Fibroblast of skin of scalp (primary cell): ENCODE measurements around the gene RBM44.
"Not testable (repeated sequence)": the region's sequence is repeated elsewhere in the genome, so short reads cannot be mapped to it uniquely, and the experiment has no call there.

Experiments
- DNase-seq: peaks from one replicate; pipeline ENCODE4 v3.0.0-alpha.2; 2013

Gene RBM44

DNA sequence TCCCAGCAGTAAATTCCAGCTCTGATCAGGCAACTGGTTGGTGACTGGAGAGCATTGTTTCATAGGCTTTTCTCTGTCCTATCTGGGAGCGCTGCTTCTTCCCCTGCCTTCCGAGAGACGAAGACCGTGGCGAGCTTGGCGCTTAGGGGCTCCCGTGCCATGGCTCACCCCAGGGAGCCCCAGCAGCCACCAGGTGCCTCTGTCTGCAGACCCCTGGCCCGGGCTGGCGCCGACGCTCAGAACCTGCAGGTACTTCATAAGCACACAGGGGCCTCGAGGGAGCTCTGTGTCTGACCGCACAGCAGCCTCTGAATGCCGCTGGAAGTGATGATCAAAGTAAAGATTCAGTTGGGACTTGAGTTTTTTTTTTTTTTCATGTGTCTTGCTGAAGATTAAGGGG, 19.1 kb upstream of the RBM44 start:
- DNase-seq, result no peak

DNA sequence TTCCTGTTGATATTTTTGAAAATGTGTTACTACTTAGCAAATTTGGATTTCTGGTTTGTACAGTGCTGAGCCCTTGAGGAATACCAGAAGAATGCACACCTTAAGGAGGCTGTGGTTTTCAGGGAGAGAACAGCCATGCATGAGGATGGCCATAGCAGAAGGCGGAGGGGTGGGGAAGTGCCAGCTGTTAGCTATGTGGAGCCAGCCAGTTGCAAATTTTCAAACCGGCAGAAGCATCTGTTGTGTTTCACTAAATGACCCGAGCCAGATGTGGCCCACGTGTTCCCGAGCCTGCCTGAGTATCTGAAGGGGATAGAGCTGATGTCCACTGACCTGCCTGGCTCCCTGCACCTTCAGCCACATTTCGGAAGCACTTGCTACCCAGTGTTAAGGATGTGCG, 16.4 kb upstream of the RBM44 start:
- DNase-seq, result no peak

DNA sequence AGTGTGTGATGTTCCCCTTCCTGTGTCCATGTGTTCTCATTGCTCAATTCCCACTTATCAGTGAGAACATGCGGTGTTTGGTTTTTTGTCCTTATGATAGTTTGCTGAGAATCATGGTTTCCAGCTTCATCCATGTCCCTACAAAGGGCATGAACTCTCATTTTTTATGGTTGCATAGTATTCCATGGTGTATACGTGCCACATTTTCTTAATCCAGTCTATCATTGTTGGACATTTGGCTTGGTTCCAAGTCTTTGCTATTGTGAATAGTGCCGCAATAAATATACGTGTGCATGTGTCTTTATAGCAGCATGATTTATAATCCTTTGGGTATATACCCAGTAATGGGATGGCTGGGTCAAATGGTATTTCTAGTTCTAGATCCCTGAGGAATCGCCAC, 14.9 kb upstream of the RBM44 start:
- not testable (repeated sequence) for DNase-seq

DNA sequence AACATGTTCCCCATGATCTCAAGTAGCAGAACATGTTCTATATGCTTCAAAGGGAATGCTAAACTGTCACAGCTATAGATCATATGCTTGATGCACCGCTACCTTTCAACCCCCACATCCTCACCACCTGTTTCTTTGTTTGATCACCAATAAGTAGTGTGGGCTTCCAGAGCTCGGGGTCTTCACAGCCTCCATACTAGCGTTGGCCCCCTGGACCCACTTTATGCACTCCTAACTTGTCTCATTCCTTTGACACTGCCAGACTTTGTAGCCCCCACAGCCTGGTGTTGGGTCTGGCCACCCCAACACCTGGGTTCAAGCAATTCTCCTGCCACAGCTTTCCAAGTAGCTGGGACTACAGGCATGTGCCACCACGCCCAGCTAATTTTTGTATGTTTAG, 11.6 kb upstream of the RBM44 start:
- no peak for DNase-seq

DNA sequence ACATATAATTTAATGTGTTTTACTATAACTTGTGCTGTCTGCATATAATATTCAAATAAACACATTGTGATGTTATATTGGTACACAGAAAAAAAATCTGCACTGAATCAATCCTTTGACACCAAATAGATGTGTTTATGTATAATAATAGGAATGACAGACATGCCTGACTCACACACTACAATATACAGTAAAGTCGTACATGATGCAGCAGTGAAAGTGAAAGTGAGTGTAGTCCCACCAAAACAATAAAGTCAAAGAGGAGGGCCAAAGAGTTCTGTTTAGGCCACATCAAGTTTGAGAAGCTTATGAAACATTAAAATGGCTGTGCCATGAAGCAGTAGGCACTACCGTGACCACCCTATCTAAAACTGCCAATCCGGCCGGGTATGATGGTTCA, 8.2 kb upstream of the RBM44 start:
- peak; percentile 57 for DNase-seq

DNA sequence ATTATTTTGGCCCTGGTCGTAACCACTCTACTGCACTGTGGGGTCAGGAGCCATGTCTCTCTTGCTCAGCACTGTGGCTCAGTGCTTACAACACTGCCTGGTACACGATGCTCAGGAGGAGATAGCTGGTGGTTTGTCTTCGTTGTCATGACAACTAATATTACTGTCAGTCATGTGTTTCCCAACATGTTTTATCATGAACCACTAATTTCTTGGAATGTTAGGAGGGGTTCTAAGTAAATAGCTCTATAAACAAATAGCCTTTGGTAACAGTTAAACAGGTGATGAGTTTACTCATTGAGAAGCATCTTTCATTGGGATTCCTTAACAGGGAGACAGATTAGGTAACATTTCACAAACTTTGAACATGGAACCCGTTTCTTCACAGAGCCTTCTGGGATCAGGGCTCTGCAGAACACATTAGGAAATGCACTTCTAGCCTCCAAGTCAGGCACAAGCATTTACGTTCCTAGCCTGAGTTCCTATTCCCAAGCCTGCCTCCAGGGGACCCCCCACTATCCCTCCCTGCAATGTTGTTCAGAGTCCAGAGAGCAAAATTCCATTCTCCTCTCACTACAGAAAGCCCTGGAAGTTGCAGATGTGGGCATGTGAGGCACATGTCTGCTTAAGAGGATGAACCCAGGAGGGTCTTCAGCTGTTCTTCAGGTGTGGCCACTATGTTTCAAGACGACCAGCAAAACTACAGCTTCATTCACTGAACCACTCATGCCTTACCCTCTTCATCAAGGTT, 6.4 kb upstream of the RBM44 start:
- peak; percentile 17 for DNase-seq

DNA sequence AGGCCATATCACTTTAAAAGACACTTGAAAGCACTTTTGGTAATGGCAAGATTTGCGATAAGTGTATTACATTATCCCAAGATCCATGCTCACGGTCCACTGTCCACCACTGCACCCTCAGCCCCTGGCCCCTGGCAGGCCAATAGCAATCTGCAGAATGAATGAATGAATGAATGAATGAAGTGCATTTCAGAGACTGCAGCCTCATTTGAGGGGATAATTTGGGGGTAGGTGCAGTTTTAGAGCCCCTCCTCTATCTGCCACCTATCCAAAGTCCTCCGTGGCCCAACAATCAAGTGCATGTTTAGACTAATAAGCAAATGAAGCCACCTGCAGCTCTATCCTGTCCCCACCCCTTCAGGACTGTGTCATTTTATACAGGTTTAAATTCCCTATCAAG, 1.3 kb upstream of the RBM44 start:
- DNase-seq, result no peak

DNA sequence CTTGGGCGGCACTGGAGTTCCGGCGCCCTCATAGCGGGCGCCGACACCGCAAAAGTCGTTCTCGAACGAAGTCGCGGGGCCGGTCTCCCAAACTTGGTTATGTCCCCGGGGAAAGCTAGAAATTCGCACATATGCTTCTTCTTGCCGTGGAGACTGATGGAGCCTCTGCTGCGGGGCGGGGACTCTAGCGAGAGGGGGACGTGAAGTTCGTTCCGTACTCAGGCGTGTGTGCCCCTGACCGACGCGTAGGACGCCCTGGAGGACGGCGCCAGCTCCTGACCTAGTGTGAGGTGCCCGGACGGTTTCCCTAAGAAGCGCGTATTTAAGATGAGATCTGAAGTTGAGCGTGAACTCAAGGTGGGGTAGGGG, 465 bp downstream of the RBM44 start:
- no peak for DNase-seq

DNA sequence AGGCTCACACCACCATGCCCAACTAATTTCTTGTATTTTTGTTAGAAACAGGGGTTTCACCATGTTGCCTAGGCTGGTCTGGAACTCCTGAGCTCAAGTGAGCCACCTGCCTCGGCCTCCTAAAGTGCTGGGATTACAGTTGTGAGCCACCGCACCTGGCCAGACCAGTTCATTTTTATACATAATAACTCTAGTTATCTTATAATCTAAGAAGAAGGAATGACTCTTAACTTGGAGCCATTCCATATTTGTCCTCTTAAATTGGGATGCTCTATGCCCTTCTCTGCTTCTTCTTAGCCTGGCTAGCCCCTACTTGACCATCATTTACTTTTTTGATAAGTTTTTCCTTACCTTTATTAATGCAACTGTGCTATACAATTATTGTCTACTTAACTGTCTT, 2.9 kb downstream of the RBM44 start:
- no peak for DNase-seq

DNA sequence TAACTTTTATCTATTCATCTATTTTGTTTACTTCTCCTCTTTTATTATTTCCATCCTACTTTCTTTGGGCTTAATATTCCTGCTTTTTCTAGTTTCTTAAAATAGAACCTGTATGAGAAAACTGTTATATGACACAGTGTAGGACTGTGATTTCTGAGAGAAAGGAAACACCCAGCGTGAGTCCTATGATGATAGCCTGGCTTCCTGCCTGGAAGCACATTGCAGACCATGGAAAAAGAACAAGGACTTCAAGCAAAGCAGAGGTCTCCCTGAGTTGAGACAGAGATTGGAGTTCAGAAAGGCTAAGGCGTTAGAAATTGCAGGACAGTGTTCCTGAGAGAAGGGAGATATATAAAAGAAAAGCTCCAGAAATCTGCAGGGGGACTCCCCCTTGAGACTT, 7.8 kb downstream of the RBM44 start:
- DNase-seq, result peak; percentile 45

DNA sequence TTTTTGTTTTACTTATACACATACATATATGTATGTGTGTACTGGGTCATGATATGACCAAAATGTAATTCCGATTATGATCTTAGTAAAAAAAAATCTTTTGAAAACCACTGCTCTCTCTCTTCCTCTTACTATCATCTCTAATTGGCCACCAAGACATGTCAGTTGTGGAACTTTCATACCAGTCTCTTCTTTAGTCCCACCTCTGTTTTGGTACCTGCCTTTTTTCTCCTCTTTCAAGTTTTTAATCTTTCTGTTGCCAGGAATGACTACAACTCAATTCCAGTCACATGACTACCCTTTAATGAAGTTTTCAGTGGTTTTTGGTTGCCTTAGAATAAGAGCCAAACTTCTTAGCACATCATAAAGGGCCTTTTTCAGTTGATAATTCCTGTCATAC, 17.1 kb downstream of the RBM44 start:
- no peak for DNase-seq

DNA sequence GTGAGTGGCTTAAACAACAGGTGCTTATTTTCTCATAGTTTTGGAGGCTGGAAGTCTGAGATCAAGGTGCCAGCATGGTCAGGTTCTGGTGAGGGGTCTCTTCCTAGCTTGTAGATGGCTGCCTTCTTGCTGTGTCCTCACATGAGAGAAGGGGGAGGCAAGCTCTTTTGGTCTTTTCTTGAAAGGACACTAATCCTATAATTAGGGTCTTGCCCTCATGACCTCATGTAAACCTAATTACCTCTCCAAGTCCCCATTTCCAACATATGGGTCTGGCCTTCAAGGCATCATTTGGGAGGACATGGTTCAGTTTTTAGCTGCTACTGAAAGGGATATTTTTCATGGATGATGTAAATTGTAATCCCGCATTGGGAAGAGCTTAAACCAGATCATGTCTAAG, 18.0 kb downstream of the RBM44 start:
- DNase-seq, result no peak

DNA sequence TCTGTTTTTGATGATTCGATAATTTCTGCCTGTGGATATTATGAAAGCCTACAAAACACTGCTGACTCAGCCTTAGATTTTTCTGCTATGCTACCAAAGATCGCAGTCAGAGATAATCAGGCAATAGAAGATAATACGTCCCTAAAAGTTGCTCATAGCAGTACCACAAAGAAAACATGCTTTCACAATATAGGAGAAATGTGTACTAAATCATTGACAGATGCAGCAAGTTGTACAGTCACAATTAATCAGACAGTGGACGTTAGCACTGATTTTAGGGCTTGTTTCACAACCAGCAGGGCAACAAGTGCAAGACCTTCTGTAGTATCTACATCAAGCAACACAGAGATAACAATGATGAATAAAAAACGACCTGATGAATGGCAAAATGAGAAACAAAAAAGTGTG, 19.5 kb downstream of the RBM44 start:
- peak; percentile 59 for DNase-seq

DNA sequence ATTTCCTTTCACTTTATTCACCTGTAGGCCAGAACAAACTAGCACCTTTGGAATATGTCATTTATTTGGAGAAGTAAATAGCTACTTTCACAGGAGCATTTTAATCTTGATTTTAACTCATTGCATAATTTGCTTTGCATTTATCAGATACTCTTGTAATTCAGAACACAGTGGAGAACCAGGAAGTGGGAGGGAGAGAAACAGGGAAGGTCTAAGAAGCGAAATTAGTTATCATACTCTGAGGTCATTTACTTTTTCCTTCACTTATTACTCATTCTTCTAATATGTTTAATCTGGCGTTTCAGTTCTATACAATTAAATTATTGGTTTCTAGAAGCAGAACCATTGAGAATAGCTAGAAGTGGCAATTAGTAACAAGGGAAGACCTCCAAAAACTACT, 20.7 kb downstream of the RBM44 start:
- no peak for DNase-seq

DNA sequence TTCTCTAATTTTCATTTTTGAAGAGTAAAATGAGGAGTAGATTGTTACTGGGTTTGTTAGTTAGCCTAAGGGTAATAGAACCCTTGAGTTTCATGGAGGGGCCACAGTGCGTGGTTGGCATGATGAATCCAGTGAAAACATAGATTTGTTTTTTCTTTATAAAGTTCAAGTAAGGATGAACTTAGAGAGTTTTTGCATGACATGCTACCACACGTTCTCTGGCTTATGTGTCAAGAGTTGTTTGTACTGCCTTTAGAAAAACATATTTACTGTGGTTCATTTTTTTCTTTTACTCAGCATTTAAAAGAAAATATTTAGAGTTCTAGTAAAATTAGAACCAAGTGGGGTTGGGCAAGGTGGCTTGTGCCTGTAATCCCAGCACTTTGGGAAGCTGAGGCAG, 21.8 kb downstream of the RBM44 start:
- DNase-seq, result no peak

DNA sequence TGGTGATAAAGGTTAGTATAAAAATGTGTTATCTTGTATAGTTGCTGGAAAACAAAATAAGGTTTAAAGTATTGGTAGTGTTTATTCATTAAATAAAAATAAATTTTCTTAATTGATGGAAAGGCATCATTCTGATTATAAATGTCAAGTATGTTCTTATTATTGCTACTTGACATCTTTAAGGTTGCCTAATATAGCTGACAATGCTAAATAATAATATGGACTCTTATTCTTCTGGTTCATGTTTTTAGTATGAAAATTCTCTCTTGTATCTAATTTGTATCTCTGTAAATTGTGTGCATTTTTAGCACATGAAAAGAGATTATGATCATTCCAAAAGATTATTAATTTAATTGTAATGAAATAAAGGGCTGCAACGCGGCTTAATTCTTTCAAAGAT, 25.0 kb downstream of the RBM44 start:
- no peak for DNase-seq

DNA sequence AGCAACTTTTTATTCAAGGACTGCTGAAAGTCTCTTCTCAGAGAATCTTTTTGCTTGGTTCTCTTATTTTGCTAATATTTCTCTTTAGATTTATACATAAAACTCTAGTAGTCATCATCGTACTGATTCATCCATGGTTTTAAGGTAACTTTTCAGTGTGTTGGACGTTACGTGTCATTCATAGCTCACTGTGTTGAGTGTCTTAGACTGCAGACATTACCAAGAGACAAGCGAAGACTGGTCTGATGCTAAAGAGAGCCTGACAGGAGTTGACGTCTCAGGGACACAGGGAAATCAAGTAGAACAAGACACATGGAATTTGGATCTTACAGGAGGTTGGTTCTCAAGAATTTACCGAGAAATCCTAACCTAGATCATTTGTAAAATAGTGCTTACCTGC, 25.5 kb downstream of the RBM44 start:
- no peak for DNase-seq

DNA sequence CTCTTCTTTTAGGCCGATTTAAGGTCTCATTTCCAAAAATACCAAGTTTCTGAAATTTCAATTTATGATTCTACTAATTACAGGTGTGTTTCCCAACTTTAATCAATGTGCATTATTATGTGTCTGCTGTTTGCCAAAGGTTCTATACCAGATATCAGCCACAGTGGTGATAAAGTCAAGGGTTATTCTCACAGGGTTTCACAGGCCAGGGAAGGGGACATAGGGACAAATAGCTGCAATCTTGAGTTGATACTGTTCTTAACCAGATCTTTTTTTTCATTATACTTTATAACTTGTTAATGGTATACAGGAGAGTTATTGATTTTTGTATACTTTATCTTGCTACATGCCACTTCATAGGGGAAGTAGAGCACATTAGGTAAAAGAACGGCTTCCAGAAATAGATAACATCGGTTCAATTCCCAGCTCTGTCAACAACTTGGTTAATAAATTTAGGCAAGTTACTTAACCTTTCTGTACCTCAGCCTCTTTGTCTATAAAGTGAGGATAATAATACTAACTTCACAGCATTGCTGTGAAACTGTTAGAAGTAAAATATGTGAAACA, 28.9 kb downstream of the RBM44 start:
- no peak for DNase-seq

DNA sequence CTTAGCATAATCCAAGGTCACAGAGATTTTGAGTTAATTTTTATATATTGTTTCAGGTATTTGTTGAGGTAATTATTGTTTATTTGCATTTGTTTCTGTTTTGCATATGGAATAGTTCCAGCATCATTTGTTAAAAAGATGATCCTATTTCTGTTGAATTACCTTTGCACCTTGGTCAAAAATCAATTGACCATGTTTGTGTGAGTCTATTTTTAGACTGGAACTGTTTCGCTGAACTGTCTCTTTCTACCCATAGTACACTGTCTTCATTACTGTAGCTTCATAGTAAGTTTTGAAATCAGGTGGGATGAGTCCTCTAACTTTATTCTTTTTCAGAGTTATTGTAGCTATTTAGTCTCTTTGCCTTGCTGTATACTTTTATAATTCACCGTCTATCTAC, 31.9 kb downstream of the RBM44 start:
- no peak for DNase-seq

DNA sequence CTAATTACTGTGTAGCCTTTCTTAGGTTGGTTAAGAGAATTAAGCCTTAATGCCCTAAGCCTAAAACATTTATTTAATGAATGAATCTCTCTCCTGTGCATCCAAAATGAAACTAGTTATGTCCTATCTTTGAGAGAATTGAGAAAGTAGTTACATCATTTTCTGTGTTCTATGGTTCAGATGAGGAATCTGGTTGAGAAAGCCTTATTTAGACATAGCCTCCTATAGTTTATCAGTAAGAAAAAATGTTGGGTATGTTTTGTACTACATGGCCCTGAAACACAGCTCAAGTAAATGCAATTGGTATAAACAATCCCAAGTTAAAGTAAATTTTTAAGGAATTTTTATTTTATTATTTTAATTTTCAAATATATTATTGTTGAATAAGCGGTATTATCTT, 35.0 kb downstream of the RBM44 start:
- peak; percentile 64 for DNase-seq

DNA sequence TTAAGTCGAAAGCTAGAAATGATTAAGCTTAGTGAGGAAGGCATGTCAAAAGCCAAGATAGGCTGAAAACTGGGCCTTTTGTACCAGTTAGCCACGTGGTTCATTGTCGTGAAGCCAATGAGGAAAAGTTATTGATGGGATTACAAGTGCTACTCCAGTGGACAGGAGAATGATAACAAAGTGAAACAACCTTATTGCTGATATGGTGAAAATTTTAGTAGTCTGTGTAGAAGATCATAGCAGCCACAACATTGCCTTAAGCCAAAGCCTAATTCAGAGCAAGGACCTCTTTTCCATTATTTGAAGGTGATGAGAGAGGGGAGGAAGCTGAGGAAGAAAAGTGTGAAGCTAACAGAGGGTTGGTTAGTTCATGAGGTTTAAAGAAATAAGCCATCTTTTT, 36.8 kb downstream of the RBM44 start:
- DNase-seq, result no peak

DNA sequence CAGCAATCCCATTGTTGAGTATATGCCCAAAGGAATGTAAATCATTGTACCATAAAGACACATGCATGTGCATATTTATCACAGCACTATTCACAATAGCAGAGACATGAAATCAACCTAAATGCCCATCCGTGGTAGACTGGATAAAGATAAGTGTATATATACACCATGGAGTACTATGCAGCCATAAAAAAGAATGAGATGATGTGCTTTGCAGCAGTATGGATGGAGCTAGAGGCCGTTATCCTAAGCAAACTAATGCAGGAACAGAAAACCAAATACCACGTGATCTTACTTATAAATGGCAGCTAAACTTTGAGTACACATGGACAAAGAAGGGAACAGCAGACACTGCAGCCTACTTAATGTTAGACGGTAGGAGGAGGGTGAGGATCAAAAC, 42.5 kb downstream of the RBM44 start:
- DNase-seq, result no peak

DNA sequence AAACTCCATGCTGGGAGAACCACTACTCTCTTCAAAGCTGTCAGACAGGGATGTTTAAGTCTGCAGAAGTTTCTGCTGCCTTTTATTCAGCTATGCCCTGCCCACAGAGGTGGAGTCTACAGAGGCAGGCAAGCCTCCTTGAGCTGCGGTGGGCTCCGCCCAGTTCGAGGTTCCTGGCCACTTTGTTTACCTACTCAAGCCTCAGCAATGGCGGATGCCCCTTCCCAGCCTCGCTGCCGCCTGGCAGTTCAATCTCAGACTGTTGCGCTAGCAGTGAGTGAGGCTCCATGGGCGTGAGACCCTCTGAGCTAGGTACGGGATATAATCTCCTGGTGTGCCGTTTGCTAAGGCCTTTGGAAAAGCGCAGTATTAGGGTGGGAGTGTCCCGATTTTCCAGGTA, 50.4 kb downstream of the RBM44 start:
- DNase-seq, result not testable (repeated sequence)

DNA sequence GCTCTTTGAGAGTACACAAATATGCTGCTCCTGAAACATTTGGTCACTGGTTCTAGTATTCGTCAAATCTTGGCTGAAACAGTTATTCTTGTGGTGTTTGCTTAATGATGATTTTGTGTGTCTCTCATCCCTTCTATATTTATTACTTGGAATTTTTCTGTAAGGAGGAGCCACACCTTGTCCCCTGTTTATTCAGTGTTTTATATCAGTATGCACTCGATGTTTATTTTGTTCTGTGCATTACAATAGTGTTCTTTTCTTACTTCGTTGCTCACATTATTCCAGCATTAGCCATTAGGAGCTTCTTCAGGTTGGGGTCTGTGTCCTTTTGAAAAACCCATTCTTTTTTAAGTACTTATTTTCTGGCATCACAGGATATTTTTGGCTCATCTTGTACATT, 55.7 kb downstream of the RBM44 start:
- no peak for DNase-seq

DNA sequence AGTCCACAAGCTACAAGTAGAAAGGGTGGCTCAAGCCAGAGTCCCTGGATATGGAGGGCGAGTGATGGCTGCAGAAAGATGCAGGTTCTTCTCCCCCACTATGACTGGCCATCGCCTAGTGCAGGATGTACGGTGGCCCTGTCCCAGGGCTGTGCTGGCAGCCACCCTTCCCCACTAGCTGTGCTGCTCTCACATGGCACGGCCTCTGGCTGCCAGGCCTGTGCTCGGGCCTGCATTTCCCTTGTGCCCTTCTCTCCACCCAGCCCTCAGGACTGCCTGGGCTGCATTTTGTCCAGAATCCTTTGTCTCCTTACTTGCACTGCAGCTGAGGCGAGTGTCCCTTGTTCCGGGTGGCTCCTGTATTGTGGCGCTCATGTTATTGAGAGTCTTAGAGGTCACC, 59.2 kb downstream of the RBM44 start:
- no peak for DNase-seq
